B cell (primary cell): ENCODE measurements around the gene KLHL33. TPM values are rescaled to one million over a fixed set of nuclear protein-coding genes. Genes with fewer than 3 reads are reported as not detected.

Source experiments
- ATAC-seq: fragments of 200-7000 bp; cut with Tn5 transposase; one replicate; pipeline ENCODE4 v1.10.0; 2021; ENCODE audit warnings: low read depth, mild to moderate bottlenecking, moderate number of reproducible peaks, moderate library complexity
- CTCF ChIA-PET: fragments of 350-600 bp; sonication (Branson Sonifier 250); formaldehyde crosslinking; loops from one replicate; lab custom pipeline; 2021; ENCODE audit warnings: antibody characterized with exemption, inconsistent platforms; lab: Charles Lee
- POLR2A ChIA-PET: fragments of 350-600 bp; sonication (Branson Sonifier 250); formaldehyde crosslinking; loops from one replicate; lab custom pipeline; 2021; ENCODE audit warnings: antibody characterized with exemption; lab: Charles Lee
- DNase-seq: peaks from one replicate; pipeline ENCODE4 v3.0.0; 2013
- H2AFZ ChIP-seq: 2 replicates; pipeline ENCODE4 v1.6.1; 2012; ENCODE audit warnings: mild to moderate bottlenecking, low read depth, low read length; ENCODE audit not compliant: insufficient read depth, poor library complexity, severe bottlenecking
- H3K27ac ChIP-seq, 2 donors: 1 replicate in 1 of 2; 2 replicates in 1 of 2; pipeline ENCODE4 v1.5.1; 2012 to 2013; ENCODE audit warnings: low read length in 2 of 2, mild to moderate bottlenecking in 2 of 2, moderate library complexity in 1 of 2
- H3K27me3 ChIP-seq, 4 experiments: fragments of 200-600 bp in 1 of 4; sonication (generic) in 1 of 4; replicated peaks in 1 of 4; 1 replicate in 2 of 4; 2 replicates in 2 of 4; pipeline versions ENCODE4 v1.6.1 to v1.7.0; 2013 to 2016; ENCODE audit warnings: low read length in 3 of 4, mild to moderate bottlenecking in 2 of 4, mixed read lengths in 1 of 4, moderate library complexity in 1 of 4; ENCODE audit not compliant: insufficient read depth in 4 of 4, control insufficient read depth in 3 of 4; ENCODE audit errors: control extremely low read depth in 1 of 4
- H3K36me3 ChIP-seq, 2 experiments: replicated peaks in 1 of 2; 1 replicate in 1 of 2; 2 replicates in 1 of 2; pipeline versions ENCODE4 v1.6.1 to v1.7.1; 2013; ENCODE audit warnings: low read length in 1 of 2; ENCODE audit not compliant: insufficient read depth in 2 of 2, control insufficient read depth in 1 of 2; ENCODE audit errors: control extremely low read depth in 1 of 2, extremely low read depth in 1 of 2
- H3K4me1 ChIP-seq, 2 donors: fragments of 200-600 bp in 1 of 2; sonication (generic) in 1 of 2; 1 replicate in 1 of 2; 2 replicates in 1 of 2; pipeline versions ENCODE4 v1.5.1 to v1.6.1; 2013 to 2017; ENCODE audit warnings: low read length in 2 of 2; ENCODE audit not compliant: control insufficient read depth in 2 of 2, insufficient read depth in 2 of 2
- H3K4me2 ChIP-seq: replicated peaks from 2 replicates; pipeline ENCODE3; 2012; ENCODE audit warnings: mild to moderate bottlenecking, low read depth, low read length; ENCODE audit not compliant: poor library complexity, severe bottlenecking
- H3K4me3 ChIP-seq, 5 experiments: fragments of 200-600 bp in 1 of 5; sonication (generic) in 1 of 5; 1 replicate in 3 of 5; 2 replicates in 2 of 5; pipeline versions ENCODE4 v1.5.1 to v1.7.0; 2011 to 2016; ENCODE audit warnings: low read length in 4 of 5, mild to moderate bottlenecking in 4 of 5, low read depth in 2 of 5, control low read depth in 1 of 5, moderate library complexity in 1 of 5; ENCODE audit not compliant: insufficient read depth in 1 of 5; ENCODE audit errors: control extremely low read depth in 1 of 5, extremely low read depth in 1 of 5
- H3K79me2 ChIP-seq: fragments of 200-600 bp; sonication (generic); one replicate; pipeline ENCODE4 v1.6.0; 2016; ENCODE audit warnings: low read length; ENCODE audit not compliant: control insufficient read depth, insufficient read depth
- H3K9ac ChIP-seq: fragments of 200-600 bp; sonication (generic); 2 replicates; pipeline ENCODE4 v1.6.1; 2017; ENCODE audit warnings: mild to moderate bottlenecking, low read length, moderate library complexity
- H3K9me3 ChIP-seq, 3 donors: one replicate each; pipeline versions ENCODE4 v1.6.1 to v1.7.1; 2013; ENCODE audit warnings: low read length in 2 of 3; ENCODE audit not compliant: control insufficient read depth in 2 of 3, insufficient read depth in 1 of 3; ENCODE audit errors: control extremely low read depth in 1 of 3
- H4K20me1 ChIP-seq: 2 replicates; pipeline ENCODE4 v1.6.0; 2012; ENCODE audit warnings: mild to moderate bottlenecking, low read length; ENCODE audit not compliant: insufficient read depth, control insufficient read depth, poor library complexity, severe bottlenecking
- H3K27ac Mint-ChIP-seq: one replicate; pipeline ENCODE4 v1.8.0; 2021; ENCODE audit warnings: mixed read lengths
- H3K27me3 Mint-ChIP-seq: one replicate; pipeline ENCODE4 v1.8.0; 2021; ENCODE audit warnings: mixed read lengths
- H3K4me1 Mint-ChIP-seq: one replicate; pipeline ENCODE4 v1.8.0; 2021; ENCODE audit warnings: mixed read lengths
- H3K4me3 Mint-ChIP-seq: one replicate; pipeline ENCODE4 v1.8.0; 2021; ENCODE audit warnings: mixed read lengths
- H3K9me3 Mint-ChIP-seq: one replicate; pipeline ENCODE4 v1.8.0; 2022; ENCODE audit warnings: mixed read lengths; ENCODE audit not compliant: insufficient read depth
- CTCF ChIP-seq: fragments of 200-600 bp; IDR thresholded peaks from one replicate; pipeline ENCODE4 v1.8.0; 2022; ENCODE audit warnings: antibody characterized with exemption, mild to moderate bottlenecking
- EZH2 ChIP-seq: IDR thresholded peaks from 2 replicates; pipeline ENCODE4 v1.6.1; 2012; ENCODE audit warnings: borderline replicate concordance, low read depth, mild to moderate bottlenecking, moderate library complexity, low read length; ENCODE audit not compliant: insufficient read depth, poor library complexity, severe bottlenecking
- WGBS: methylation state at CpG from one replicate; pipeline ENCODE4 v1.1.5; 2013; ENCODE audit warnings: missing lambda C conversion rate; ENCODE audit not compliant: insufficient coverage; 5-methylcytosine and 5-hydroxymethylcytosine counted together
- intact Hi-C: fragments of 100-400 bp; cut with micrococcal nuclease; formaldehyde crosslinking; loops from one replicate; pipeline ENCODE4 v1.10.0; 2022
- polyA plus RNA-seq: library from polyadenylated mRNA; depleted of rRNA; stranded (reverse); fragments of >200 nt; gene quantifications from 2 replicates; pipeline ENCODE4 v1.2.3, GENCODE V29; 2012
- total RNA-seq, 2 donors: library from RNA; stranded (reverse); fragments of 120-200 nt in 1 of 2; gene quantifications; 1 replicate in 1 of 2; 2 replicates in 1 of 2; pipeline versions ENCODE4 v1.2.3 to v1.2.4, GENCODE V29; 2013 to 2022

KLHL33 gene
- total and polyA plus RNA-seq, 2 donors (not counting 1 experiment from before 2014, with no cell fraction given) = 0.20 to 0.25 TPM

GRCh38 chr14:20436363-20436755, 393 bp upstream of the KLHL33 start:
- intact Hi-C loops = no loop called here
- no peak overlapping the region for H2AFZ ChIP-seq
- peaks cover 39 to 59% of the 10 kb centered on the region in 2 donors for H3K4me1 ChIP-seq
- H3K9me3 ChIP-seq = peaks cover 0 to 12% (median 3%) of the 10 kb centered on the region in 3 donors
- Mint-ChIP-seq H3K27ac (no peak overlapping the region), H3K4me1 (peaks cover 46% of the 10 kb centered on the region), H3K4me3 (no peak overlapping the region), H3K27me3 (no peaks in the 10 kb centered on the region), H3K9me3 (peaks cover 2% of the 10 kb centered on the region)
- 100% methylated on average over 2 of the region's 4 CpGs for WGBS
- POLR2A ChIA-PET = no interaction called here
- H4K20me1 ChIP-seq = no peaks in the 10 kb centered on the region
- no peak overlapping the region for H3K4me3 ChIP-seq
- CTCF ChIA-PET = interaction anchor here (3.4 kb wide), 1 partner anchor 21 kb away, joined by 16 read pairs; no protein-coding TSS in a partner anchor
- no peaks in the 10 kb centered on the region for H3K79me2 ChIP-seq
- H3K27ac ChIP-seq = no peak overlapping the region
- DNase-seq = no peak
- no peak overlapping the region for H3K4me2 ChIP-seq
- TF ChIP-seq EZH2 = no peak
- TF ChIP-seq CTCF = no peak
- ATAC-seq = no peak
- H3K27me3 ChIP-seq = no peaks in the 10 kb centered on the region
- H3K9ac ChIP-seq = no peak overlapping the region
- no peaks in the 10 kb centered on the region for H3K36me3 ChIP-seq

- Histone ChIP-seq H3K79me2 (peaks cover 1% of the 10 kb centered on the region), H3K4me2 (no peak overlapping the region), H3K36me3 (no peaks in the 10 kb centered on the region), H3K27me3 (no peaks in the 10 kb centered on the region), H3K9me3 (peaks cover 0 to 14% (median 3%) of the 10 kb centered on the region in 3 donors), H3K4me3 (no peak overlapping the region), H2AFZ (no peak overlapping the region), H3K9ac (no peak overlapping the region), H4K20me1 (no peaks in the 10 kb centered on the region), H3K4me1 (peaks cover 33 to 53% of the 10 kb centered on the region in 2 donors), H3K27ac (no peak overlapping the region)
- POLR2A ChIA-PET = no interaction called here
- peaks cover 2% of the 10 kb centered on the region for H3K9me3 Mint-ChIP-seq
- H3K27ac Mint-ChIP-seq = no peak overlapping the region
- H3K27me3 Mint-ChIP-seq = no peaks in the 10 kb centered on the region
- DNase-seq (no peak), ATAC-seq (no peak)
- TF ChIP-seq CTCF = no peak
- no peak for TF ChIP-seq EZH2
- CTCF ChIA-PET = interaction anchor here (0.7 to 3.4 kb wide), 2 partner anchors 14 to 19 kb away, joined by 4 to 16 read pairs; no protein-coding TSS in a partner anchor
- intact Hi-C loops = no loop called here
- no peak overlapping the region for H3K4me3 Mint-ChIP-seq
- 84% methylated on average over 33 of the region's 44 CpGs for WGBS
- peaks cover 43% of the 10 kb centered on the region for H3K4me1 Mint-ChIP-seq
Observed at GRCh38 chr14:20434701-20435581, 1.0 kb downstream of the KLHL33 start.
